NCI-H510A (cell line): ENCODE measurements around the gene CTDSP1.

Experiments used
- DNase-seq: peaks from one replicate; lab custom pipeline; 2025; lab: John Stamatoyannopoulos, UW

The CTDSP1 gene, protein sequence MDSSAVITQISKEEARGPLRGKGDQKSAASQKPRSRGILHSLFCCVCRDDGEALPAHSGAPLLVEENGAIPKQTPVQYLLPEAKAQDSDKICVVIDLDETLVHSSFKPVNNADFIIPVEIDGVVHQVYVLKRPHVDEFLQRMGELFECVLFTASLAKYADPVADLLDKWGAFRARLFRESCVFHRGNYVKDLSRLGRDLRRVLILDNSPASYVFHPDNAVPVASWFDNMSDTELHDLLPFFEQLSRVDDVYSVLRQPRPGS

DNA sequence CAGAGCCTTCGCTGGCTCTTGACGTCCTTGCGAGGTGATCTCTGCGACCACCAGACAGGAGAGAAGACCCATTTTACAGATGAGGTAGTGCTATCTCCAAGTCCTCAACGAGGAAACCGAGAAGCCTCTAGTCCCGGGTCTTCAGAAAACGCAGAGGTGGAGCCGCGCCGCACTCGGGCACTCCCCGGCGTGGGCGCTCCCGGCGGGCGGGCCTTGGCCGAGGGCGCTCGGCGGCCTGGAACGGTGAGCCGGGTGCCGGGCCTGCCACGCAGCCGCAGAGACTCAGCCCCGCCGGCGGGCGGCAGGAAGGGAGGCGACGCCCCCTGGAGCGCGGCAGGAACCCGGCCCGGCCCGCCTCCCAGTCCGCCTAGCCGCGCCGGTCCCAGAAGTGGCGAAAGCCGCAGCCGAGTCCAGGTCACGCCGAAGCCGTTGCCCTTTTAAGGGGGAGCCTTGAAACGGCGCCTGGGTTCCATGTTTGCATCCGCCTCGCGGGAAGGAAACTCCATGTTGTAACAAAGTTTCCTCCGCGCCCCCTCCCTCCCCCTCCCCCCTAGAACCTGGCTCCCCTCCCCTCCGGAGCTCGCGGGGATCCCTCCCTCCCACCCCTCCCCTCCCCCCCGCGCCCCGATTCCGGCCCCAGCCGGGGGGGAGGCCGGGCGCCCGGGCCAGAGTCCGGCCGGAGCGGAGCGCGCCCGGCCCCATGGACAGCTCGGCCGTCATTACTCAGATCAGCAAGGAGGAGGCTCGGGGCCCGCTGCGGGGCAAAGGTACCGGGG is at the start of gene CTDSP1:
Gene CTDSP1, plus strand, starts transcription at position 478 of the 776 bp plus-strand sequence. Its CDS starts 223 bp downstream, at position 701.
- peak; percentile 92 for DNase-seq

DNA sequence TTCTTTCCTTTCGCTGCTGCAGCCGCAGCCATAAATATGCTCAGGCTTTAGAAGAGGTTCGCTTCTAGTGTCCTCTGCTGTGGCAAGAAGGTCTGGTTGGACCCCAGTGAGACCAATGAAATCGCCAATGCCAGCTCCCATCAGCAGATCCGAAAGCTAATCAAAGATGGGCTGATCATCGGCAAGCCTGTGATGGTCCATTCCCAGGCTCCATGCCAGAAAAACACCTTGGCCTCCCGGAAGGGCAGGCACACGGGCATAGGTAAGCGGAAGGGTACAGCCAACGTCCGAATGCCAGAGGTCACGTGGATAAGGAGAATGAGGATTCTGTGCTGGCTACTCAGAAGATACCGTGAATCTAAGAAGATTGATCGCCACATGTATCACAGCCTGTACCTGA is 45.6 kb upstream of the CTDSP1 start:
- no peak for DNase-seq

DNA sequence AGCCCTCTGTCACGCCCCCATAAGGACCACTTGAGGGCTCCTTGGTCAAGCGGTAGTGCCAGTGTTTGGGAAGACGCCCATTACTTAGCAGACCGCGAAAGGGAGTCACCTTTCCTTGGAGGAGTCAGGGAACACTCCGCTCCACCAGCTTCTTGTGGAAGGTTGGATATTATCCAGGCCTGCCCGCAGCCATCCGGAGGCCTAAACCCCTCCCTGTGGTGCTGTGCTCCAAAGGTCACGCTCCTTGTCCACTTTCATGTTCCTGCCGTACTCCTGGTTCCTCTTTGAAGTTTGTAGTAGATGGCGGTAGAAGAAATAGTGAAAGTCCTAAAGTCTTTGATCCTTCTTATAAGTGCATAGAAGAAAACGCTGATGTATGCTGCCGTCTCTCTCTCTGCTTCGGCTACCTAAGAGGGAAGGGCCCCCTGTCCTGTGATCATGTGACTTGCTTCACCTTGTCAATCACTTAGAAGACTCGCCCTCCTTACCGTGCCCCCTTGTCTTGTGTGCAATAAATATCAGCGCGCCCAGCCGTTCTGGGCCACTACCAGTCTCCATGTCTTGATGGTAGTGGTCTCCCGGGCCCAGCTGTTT is 44.7 kb upstream of the CTDSP1 start:
- DNase-seq: no peak

DNA sequence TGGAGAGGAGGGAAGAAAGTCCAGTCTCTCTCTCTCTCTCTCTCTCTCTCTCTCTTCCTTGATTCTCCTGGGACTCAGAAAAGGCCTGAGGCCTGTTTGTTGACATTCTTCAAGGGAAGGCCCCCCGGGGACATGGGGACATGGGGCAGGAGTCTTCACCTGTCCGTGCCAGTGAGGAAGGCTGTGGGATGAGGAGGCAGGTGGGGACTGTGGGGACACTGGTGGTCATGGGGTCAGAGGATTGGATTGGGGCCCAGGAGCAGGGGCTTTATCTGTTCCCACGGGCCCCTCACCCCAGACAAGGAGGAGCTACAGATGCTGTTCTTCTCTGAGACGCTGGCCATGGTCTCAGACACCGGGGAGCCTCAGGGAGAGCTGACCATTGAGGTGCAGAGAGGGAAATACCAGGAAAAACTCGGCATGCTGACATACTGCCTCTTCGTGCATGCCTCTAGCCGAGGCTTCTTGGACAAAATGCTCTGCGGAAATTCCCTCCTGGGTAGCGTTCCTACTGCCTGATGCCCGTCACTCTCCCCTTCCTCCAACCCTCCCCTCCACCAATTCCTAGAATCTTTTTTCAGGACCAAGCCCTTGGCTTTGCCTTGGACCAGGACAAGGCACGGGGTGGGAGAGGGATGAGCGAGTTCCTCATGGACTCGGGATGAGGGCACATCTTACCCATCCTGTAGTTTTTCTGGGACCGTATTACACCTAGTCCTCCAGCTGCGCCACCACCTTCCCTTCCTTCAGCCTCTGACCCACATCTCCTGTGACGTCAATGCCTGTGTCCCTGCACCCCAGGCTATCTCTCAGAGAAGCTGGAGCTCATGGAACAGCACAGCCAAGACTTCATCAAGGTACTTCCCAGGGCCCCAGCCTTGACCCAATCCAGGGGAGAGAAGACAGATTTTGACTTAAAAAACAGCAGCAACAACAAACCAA is 42.2 kb upstream of the CTDSP1 start:
- DNase-seq: no peak

- no peak for DNase-seq
Measured at GRCh38 chr2:218360453-218360852, 39.2 kb upstream of the CTDSP1 start.

- DNase-seq: no peak
Measured at GRCh38 chr2:218362606-218363005, 37.1 kb upstream of the CTDSP1 start.

GRCh38 chr2:218363736-218364135 is 35.9 kb upstream of the CTDSP1 start:
- no peak for DNase-seq

DNA sequence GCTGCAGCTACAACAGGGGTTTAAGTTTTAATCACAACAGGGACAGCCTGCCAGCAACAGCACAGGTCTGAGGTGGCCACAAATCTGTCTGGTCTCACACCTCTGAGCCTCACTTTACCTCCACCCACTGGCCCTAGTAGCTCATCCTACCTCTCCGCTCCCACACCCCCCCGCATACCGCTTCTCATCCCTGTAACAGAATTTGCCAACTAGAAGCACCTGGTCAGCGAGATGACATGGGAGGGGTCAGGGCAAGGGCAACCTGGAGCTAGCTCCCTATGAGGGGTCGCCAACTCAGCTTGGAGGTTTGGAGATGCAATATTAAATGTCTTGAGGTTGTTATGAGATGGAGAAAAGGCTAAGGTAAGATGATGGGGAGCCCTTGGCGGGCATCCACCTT is 35.5 kb upstream of the CTDSP1 start:
- no peak for DNase-seq

DNA sequence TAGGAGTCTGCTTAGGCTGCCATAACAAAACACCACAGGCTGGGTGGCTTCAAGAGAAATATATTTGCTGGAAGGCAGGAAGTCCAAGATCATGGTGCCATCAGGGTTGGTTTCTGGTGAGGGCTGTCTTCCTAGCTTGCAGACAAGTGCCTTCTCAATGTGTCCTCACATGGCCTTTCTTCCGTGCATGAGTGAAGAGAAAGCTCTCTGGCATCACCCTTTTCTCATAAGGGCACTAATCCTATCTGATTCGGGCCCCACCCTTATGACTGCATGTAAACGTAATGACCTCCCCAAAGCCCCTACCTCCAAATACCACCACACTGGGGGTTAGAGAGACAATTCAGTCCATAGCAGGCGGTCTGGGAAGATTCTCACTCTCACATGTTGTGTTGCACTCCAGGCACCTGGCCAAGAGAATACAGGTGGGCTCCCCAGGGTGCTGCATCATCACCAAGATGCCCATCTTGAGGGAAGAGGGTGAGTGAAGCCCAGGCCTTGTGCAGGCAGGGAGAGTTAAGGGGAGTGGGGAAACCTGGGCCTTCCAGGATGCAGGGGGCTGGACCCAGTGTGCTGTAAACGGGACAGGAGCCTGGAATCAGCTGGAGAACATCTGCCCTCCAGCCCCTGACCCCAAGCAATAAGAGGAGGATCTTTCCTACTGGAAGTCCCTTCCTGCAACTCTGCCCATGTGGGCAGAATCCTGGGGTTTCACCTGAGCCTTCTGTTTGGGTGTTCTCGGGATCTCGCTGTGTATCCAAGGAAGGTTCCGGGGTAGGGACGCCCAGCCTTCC is 32.9 kb upstream of the CTDSP1 start:
- no peak for DNase-seq

DNA sequence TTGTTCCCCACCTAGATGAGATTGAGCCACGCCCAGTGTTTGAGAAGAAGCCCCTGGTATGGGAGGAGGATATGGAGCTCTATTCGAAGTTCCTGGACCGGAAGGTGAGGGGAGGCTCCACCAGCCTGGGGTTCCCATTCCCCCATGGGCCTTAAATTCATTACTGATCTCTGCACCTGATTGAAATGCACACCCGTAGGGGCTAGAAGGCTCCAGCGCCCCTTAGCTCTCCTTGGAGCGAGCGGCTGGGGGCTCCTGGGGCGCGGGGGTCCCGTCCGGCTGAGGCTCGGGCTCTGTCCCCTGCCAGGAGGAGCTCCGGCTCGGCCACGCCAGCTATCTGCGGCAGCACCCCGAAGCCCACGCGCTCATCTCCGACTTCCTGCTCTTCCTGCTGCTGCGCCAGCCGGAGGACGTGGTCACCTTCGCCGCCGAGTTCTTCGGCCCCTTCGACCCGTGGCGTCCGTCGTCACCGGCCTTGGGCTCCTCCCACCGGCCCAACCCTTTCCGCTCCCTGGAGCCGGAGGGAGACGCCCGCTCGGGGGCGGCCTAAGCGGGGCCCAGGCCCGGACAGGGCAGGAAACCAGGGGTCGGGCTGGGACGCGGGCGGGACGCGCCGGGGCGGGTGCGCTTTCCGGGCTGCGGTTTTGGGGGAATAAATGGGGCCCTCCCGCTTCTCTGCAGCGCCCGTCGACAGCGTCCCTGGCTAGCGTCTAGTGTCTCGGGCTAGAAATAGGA is 32.1 kb upstream of the CTDSP1 start:
- no peak for DNase-seq

DNA sequence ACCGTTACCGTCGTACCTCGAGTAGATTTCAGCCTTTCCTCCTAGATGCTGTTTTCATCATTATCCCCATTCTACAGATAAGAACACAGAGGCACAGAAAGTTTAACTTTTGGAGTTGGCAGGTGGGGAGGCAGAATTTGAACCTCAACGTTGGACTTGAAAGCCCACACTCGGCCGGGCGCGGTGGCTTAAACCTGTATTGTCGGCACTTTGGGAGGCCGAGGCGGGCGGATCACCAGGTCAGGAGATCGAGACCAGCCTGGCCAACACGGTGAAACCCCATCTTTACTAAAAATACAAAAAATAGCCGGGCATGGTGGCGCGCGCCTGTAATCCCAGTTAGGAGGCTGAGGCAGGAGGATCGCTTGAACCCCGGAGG is 31.5 kb upstream of the CTDSP1 start:
- no peak for DNase-seq

DNA sequence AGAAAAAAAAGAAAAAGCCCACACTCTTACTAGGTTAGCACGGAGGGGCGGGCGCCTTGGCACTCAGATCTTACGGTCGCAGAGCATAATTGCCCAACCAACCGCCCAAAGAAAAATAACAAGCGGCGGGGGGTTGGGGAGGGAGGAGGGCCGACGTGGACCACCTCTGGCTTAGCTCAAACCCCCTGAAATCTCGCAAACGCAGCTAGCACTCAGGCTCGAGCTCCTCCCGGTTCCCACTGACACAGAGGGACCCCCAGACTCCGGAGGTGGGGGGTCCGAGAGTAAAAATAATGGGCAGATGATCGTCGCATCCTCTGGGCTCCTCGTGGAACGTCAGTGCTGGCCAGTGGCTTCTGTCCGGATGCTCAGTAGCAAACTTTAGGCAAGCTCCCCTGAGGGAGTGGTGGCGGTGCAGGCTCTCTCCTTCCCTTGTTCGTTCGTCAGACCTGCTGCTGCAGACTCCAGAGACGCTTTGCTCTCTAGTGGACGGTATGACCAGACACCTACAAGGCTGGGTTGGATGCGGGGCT is 31.0 kb upstream of the CTDSP1 start:
- peak; percentile 53 for DNase-seq

- peak; percentile 60 for DNase-seq
Measured at GRCh38 chr2:218369330-218369729, 30.3 kb upstream of the CTDSP1 start.

DNA sequence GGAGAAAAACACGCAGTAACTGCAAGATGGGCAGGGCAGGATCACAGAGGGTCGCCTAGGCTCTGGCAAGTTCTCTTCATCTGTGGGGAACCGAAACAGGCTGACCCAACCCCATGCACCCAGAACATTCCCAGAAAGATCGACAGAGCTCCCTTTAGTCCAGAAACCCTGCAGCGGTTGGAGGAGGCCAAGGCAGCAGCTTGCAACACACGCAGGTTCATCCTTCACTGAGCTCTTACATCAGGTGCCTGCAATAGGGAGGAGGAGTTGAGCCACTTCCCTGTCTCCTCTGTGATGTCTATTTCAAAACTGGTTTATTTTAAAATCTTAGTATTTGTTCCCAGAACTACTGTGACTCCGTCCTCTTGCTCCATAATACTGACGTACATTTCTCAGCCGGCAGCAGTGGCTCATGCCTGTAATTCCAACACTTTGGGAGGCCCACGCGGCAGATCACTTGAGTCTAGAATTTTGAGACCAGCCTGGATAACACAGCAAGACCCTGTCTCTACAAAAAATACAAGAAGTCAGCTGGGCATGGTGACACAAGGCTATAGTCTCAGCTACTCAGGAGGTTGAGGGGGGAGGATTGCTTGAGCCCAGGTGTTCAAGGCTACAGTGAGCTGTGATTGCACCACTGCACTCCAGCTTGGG is 29.1 kb upstream of the CTDSP1 start:
- DNase-seq: no peak

DNA sequence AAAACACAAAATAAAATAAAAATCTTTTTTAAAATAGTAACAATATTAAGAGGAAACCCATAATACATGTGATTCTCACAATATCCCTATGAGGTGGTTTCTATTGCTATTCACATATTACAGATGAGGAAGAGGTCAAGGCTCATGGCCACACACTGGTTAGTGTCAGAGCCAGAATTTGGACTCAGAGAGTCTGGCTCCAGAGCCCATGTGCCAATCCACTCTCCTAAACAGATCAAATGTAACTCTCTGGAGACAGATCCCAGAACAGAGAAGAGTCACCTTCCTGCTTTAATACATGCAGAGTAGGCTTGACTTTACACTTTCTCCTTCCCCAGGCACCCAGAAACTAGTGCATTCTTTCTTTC is 27.7 kb upstream of the CTDSP1 start:
- DNase-seq: no peak

GRCh38 chr2:218374795-218375194 is 24.9 kb upstream of the CTDSP1 start:
- no peak for DNase-seq

- no peak for DNase-seq
Measured at GRCh38 chr2:218375212-218375611, 24.5 kb upstream of the CTDSP1 start.

DNA sequence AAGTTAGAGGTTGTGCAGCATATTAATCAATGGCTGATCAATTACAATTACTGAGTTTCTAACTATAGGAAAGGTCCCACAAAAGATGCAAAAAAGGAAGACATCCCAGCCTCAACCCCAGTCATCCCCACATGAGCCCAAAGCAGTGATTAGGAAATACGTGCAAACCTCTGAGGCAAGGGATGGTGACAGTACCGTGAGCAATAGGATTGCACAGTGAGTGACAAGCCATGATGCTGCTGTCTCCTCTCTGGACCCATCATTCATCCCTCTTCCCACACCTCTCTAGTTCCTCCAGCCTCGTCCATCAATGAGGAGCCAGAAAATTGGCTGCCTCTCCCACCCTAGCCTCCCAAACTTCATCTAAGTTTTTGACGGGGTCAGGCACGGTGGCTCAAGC is 21.6 kb upstream of the CTDSP1 start:
- no peak for DNase-seq

GRCh38 chr2:218381916-218382366 is 17.7 kb upstream of the CTDSP1 start, which contains the start of gene SLC11A1:
Gene SLC11A1, plus strand, starts transcription at chr2:218382273. Its CDS starts 96 bp downstream, at chr2:218382369.
- no peak for DNase-seq

- no peak for DNase-seq
Measured at GRCh38 chr2:218382785-218383184, 16.9 kb upstream of the CTDSP1 start.
